Germinal center (tissue), 1 donor: ENCODE results near the gene RAB11A.

Experiments
- DNase-seq: peaks from one replicate; pipeline ENCODE4 v3.0.0; 2012; ENCODE audit warnings: mixed read lengths, low spot score

RAB11A gene

GRCh38 chr15:65869126-65869953 lies at the start of gene RAB11A:
RAB11A (plus strand) TSS chr15:65869491; CDS start chr15:65869586, 95 bp downstream.
- DNase-seq, result peak; percentile 96

- DNase-seq, result no peak
Measured at GRCh38 chr15:65819563-65819960, 49.7 kb upstream of the RAB11A start.

- DNase-seq, result no peak
Measured at GRCh38 chr15:65821070-65821469, 48.2 kb upstream of the RAB11A start.

- DNase-seq, result no peak
Measured at GRCh38 chr15:65822316-65822715, 47.0 kb upstream of the RAB11A start.

DNA sequence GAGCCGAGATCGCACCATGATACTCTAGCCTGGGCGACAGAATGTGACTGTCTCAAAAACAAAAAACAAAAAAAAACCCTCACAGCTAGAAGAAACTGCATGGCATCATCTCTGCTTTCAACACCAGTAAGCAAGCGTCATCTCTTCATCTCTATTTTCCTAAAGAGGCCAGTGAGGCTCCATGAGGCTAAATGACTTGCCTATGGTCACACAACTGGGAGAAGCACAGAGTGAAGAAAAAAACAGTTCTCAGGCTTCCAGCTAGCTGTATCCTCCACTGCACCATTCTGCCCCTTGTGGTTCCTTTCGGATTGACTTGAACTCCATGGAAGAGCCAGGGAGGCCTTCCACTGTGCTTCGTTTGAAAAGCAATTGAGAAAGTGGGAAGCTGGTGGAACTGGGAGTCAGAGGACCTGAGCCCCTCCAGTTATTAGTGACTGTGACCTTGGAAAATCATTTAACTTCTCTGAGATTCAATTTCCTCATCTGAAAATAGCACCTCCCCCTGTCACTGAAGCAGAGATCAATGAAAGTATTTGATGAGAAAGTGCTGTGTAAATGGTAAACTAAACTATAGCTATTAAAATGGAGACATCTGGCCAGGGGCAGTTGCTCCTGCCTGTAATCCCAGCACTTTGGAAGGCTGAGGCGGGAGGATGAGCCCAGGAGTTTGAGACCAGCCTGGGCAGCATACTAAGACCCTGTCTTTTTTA lies 45.1 kb upstream of the RAB11A start:
- peak; percentile 21 for DNase-seq

- DNase-seq, result no peak
Measured at GRCh38 chr15:65824941-65825544, 44.2 kb upstream of the RAB11A start.

- no peak for DNase-seq
Measured at GRCh38 chr15:65827065-65827464, 42.2 kb upstream of the RAB11A start.

DNA sequence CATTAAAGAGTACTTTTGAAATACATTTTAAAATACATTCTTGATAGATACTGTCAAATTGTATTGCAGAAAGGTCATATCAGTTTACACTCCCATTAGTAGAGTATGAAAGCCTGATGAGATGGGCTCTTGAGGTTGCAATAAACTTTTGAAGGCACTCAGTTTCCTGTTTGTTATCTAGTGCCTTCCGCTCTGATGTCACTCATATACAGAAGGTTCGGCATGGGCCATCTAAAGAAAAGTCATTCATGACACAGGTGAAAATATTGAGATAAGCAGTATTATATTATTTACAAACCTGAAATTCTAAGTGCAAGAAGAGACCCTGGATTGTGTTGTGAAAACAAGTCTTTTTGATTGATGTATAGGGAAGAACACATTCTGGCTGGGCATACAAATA lies 40.7 kb upstream of the RAB11A start:
- DNase-seq, result no peak

DNA sequence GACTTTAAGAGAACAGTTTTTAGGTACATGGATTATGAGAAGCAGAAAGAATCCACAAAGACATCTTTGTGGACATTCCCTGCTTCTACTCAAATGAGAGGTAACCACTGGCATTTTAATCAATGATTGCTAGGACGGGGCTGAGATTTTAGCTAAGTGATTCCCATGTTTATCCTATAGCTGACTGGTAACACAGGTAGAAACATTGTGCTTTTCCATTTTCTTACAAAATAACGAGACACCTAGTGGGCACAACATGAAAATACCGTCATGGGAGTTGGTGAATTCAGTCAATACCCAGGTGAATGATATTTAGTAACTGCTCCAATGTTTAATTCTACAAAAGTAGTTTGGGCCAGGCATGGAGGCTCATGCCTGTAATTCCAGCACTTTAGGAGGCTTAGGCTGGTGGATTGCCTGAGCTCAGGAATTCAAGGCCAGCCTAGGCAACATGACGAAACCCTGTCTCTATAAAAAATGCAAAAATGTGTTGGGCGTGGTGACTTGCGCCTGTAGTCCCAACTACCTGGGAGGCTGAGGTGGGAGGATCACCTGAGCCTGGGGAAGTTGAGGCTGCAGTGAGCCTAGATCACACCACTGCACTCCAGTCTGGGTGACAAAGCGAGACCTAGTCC lies 40.0 kb upstream of the RAB11A start:
- DNase-seq, result peak; percentile 51

- peak; percentile 35 for DNase-seq
Measured at GRCh38 chr15:65832549-65833364, 36.5 kb upstream of the RAB11A start.

DNA sequence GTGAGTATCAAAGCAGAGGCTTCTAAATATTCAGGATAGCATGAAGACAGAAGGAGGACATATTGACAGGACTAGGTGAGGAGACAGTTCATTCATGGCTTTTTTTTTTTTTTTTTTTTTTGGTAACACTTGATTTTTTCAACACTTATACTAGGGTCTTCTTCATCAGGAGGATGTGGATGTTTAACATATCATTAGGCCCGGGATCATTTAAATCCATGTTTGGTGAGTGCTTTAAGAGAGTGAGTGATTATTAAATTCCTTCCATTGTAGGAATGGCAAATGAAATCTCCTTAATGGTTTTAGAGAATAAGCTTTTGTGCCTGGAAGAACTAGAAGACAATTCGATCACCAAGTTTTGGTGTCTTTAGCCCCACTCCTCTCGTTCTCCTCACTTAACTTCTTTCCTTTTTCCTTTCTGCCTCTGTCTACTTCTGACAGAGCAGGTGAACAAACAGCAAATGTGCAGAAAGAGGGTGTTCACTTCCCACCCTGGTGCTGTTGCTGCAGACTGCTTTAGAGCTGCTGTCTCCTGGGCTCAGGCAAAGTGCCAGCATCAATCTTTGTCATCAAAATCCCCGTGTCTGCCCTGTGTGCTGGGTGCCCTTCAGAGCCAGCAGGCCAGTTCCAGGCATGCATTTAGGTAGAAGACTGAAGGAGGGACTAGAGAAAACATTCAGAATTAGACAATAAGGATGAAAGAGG lies 35.6 kb upstream of the RAB11A start:
- no peak for DNase-seq

GRCh38 chr15:65834603-65835282 lies 34.5 kb upstream of the RAB11A start:
- DNase-seq, result no peak

GRCh38 chr15:65835447-65835846 lies 33.8 kb upstream of the RAB11A start:
- no peak for DNase-seq

GRCh38 chr15:65836665-65837064 lies 32.6 kb upstream of the RAB11A start:
- no peak for DNase-seq

DNA sequence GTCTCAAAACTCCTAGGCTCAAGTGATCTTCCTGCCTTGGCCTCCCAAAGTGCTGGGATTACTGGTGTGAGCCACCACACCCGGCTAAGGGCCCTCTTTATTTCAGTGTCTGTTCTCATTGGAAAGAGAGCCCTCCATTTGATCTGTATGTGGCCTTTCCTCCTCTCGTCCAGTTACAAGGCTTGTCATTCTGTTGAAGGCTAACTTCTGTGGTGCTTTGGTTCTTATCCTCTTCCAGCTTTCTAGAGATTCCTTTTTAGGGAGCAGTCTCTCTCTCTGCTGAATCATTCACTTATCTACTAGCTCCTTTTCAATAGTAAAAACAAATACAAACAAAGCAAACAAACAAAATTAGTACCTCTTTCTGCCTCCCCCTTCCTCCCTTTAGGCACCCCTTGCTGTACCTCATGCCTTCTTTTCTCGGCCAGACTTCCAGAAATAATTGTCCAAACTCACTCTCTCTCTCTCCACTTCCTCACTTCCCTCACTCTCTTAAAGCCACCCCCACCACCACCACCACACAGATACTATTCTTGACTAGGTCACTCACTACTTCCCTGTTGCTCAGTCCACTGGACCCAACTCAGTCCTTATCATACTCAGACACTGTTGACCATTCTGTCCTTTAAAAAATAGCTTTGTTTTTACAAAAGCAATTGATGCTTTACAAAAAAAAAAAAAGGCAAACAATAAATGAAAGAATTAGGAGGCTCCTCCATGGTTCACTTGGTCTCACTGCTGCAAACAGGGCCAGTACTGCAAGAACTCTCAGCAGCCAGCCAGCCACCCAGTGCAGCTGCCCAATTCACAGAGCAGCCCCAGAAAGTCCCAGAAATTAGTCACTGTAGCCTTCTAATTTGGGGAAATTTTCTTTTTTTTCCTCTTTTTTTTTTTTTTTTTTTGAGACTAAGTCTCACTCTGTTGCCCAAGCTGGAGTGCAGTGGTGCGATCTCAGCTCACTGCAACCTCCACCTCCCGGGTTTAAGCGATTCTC lies 31.7 kb upstream of the RAB11A start:
- no peak for DNase-seq

DNA sequence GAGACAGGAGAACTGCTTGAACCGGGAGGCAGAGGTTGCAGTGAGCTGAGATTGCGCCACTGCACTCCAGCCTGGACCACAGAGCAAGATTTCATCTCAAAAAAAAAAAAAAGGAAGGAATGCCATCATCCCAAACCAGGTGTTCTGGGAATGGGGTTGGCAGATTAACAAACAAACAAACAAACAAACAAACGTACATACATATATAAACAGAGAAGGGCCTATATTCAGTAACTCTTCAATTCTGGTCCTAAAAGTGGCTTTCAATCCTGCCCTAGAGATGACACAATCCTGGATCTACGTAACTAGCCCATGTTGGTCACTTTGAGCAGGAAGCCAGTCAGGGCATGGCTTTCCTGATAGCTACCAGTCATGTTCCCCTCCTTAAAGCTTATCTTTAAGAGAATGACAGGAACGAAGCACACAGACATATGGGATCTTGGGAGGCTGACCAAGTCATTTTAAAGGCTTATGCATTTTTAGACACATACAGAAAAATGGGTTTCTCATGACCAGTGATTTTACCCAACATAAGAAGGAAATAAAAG lies 29.9 kb upstream of the RAB11A start:
- DNase-seq, result no peak

- DNase-seq, result no peak
Measured at GRCh38 chr15:65839985-65840384, 29.3 kb upstream of the RAB11A start.

GRCh38 chr15:65841121-65841930 lies 28.0 kb upstream of the RAB11A start:
- no peak for DNase-seq
